ENCODE data around the gene DUSP8. TPM values are rescaled to one million over a fixed set of nuclear protein-coding genes. Genes with fewer than 3 reads are reported as not detected.

Gene DUSP8
- total and polyA plus RNA-seq, 12 donors: 5.9 to 53.5 (median 18.9) TPM

- ATAC-seq (no peak), DNase-seq (no peak)
- Histone ChIP-seq H3K27me3 (peaks cover 0 to 33% (median 0%) of the 10 kb centered on the region in 7 donors), H3K4me3 (no peak overlapping the region), H3K36me3 (peaks cover 0 to 29% (median 3%) of the 10 kb centered on the region in 9 donors), H3K27ac (no peak overlapping the region), H3K4me1 (peaks cover 10 to 87% (median 61%) of the 10 kb centered on the region in 9 donors), H3K9me3 (no peaks in the 10 kb centered on the region)
- 58 to 70% methylated on average over 13 of the region's 13 CpGs for WGBS, 2 donors
- intact Hi-C loops (cut with DNase I): no loop called here
- TF ChIP-seq, protein P1, sequence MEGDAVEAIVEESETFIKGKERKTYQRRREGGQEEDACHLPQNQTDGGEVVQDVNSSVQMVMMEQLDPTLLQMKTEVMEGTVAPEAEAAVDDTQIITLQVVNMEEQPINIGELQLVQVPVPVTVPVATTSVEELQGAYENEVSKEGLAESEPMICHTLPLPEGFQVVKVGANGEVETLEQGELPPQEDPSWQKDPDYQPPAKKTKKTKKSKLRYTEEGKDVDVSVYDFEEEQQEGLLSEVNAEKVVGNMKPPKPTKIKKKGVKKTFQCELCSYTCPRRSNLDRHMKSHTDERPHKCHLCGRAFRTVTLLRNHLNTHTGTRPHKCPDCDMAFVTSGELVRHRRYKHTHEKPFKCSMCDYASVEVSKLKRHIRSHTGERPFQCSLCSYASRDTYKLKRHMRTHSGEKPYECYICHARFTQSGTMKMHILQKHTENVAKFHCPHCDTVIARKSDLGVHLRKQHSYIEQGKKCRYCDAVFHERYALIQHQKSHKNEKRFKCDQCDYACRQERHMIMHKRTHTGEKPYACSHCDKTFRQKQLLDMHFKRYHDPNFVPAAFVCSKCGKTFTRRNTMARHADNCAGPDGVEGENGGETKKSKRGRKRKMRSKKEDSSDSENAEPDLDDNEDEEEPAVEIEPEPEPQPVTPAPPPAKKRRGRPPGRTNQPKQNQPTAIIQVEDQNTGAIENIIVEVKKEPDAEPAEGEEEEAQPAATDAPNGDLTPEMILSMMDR (IDR thresholded peaks at IDR 0.05): no peak
Measured at GRCh38 chr11:1568441-1568911, 3.6 kb downstream of the DUSP8 start.

DNA sequence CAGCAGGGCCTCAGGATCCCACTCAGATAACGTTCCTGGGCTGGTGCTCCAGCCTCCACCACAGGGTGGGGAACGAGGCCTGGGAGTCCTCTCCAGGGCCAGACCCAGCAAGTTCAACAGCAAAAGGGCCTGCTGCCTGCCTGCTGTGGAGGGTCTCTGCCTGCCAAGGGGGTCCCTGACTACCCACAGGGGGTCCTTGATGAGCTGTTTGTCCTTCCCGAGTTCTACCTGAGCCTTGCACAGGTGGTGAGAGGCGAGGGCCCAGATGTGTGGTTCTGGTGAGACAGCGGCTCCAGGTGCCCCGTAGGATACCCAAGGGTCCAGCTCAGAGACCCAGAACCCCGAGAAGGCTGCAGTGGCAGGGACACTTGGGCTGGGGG is 4.4 kb downstream of the DUSP8 start:
- Histone ChIP-seq H3K4me3 (no peak overlapping the region), H3K27ac (peak overlapping the region in 4 of 10 donors; percentile 4 to 44 (median 26)), H3K4me1 (peaks cover 10 to 80% (median 53%) of the 10 kb centered on the region in 9 donors), H3K27me3 (peaks cover 0 to 25% (median 0%) of the 10 kb centered on the region in 7 donors), H3K36me3 (peaks cover 0 to 37% (median 8%) of the 10 kb centered on the region in 9 donors), H3K9me3 (no peaks in the 10 kb centered on the region)
- TF ChIP-seq, protein P1 (IDR thresholded peaks at IDR 0.05): no peak
- no peak for DNase-seq
- intact Hi-C loops (cut with DNase I): no loop called here
- no peak for ATAC-seq
- 69 to 70% methylated on average over 7 of the region's 7 CpGs for WGBS, 2 donors

GRCh38 chr11:1567052-1567720 is 4.9 kb downstream of the DUSP8 start:
- intact Hi-C loops (cut with DNase I): no loop called here
- H3K36me3 ChIP-seq: peaks cover 0 to 42% (median 8%) of the 10 kb centered on the region in 9 donors
- DNase-seq: no peak
- H3K9me3 ChIP-seq: no peaks in the 10 kb centered on the region
- peaks cover 10 to 77% (median 50%) of the 10 kb centered on the region in 9 donors for H3K4me1 ChIP-seq
- peaks cover 0 to 20% (median 0%) of the 10 kb centered on the region in 7 donors for H3K27me3 ChIP-seq
- TF ChIP-seq, protein P1 (IDR thresholded peaks at IDR 0.05): no peak
- no peak for ATAC-seq
- 65 to 71% methylated on average over 13 of the region's 13 CpGs for WGBS, 2 donors
- no peak overlapping the region for H3K4me3 ChIP-seq
- H3K27ac ChIP-seq: peak overlapping the region in 4 of 10 donors; percentile 4 to 44 (median 26)

- Histone ChIP-seq H3K9me3 (no peaks in the 10 kb centered on the region), H3K27ac (peak overlapping the region in 2 of 10 donors; percentile 25 to 44), H3K27me3 (peaks cover 0 to 19% (median 0%) of the 10 kb centered on the region in 7 donors), H3K4me3 (no peak overlapping the region), H3K36me3 (peaks cover 0 to 48% (median 8%) of the 10 kb centered on the region in 9 donors), H3K4me1 (peaks cover 10 to 77% (median 50%) of the 10 kb centered on the region in 9 donors)
- ATAC-seq (no peak), DNase-seq (no peak)
- intact Hi-C loops (cut with DNase I): no loop called here
- TF ChIP-seq, protein P1 (IDR thresholded peaks at IDR 0.05): no peak
- WGBS, 2 donors: 82 to 85% methylated on average over 20 of the region's 20 CpGs
Measured at GRCh38 chr11:1566381-1567051, 5.6 kb downstream of the DUSP8 start.

All from heart right ventricle (tissue), 16 donors.